Cerebellar cortex (tissue), 1 donor: ENCODE data around the gene SKIC3.

ENCODE experiments used
- DNase-seq: peaks from one replicate; pipeline ENCODE4 v3.0.0-alpha.2; 2015; ENCODE audit warnings: low spot score

Gene SKIC3

GRCh38 chr5:95554647-95555548 is at the start of gene SKIC3, which contains the start of gene ARSK:
Gene SKIC3, minus strand, starts transcription at chr5:95554977. Its CDS starts 7,827 bp downstream, at chr5:95547150.
Gene ARSK, plus strand, starts transcription at chr5:95555101. Its CDS starts 178 bp downstream, at chr5:95555279.
- DNase-seq, result peak; percentile 99

DNA sequence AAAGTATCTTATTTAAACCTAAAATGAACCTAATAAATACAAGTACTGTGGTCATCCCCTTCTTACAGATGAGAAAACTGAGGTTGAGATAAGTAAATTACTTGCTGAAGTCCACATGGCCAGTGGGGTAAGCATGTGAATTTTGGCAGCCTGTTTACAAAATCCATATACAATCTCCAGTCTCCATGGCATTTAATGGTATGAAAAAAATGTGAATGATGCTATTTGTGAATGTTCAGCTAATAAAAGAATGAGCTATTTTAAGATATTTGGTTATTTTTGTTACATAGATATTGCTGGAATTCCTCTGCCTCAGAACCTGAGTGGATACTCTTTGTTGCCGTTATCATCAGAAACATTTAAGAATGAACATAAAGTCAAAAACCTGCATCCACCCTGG is 45.8 kb upstream of the SKIC3 start:
- DNase-seq, result no peak

- no peak for DNase-seq
Observed at GRCh38 chr5:95599252-95599651, 44.5 kb upstream of the SKIC3 start.

DNA sequence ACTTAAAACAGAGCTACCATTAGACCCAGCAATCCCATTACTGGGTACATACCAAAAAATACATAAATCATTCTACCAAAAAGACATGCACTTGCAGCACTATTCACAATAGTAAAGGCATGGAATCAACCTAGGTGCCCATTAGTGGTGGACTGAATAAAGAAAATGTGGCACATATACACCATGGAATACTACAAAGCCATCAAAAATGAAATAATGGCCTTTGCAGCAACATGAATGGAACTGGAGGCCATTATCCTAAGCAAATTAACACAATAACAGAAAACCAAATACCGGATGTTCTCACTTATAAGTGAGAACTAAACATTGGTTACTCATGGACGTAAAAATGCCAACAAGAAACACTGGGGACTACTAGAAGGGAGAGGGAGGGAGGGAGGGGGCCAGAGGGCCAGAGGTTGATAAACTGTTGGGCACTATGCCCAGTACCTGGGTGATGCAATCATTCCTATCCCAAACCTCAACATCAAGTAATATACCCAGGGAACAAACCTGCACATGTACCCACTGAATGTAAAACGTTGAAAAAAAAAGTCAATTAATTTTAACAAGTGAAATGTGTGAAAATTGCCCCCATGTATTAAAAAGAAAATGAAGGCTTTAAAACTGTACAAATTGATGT is 40.6 kb upstream of the SKIC3 start:
- DNase-seq, result no peak

DNA sequence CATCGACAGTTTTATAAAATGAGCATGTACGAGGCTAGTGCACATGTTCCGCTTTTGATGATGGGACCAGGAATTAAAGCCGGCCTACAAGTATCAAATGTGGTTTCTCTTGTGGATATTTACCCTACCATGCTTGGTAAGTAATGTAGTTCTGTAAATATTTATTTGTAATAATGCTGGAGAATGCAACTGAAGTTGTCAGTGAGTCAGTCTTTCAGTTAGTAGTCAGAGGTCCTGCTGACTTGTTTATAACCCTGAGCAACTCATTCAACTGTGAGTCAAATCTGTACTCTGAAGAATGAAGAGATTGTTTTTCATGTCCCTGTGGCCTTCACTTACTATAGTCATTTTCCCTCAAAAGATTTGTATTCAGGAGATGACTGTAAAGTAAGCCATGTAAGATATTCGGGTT is 36.7 kb upstream of the SKIC3 start:
- DNase-seq, result no peak

DNA sequence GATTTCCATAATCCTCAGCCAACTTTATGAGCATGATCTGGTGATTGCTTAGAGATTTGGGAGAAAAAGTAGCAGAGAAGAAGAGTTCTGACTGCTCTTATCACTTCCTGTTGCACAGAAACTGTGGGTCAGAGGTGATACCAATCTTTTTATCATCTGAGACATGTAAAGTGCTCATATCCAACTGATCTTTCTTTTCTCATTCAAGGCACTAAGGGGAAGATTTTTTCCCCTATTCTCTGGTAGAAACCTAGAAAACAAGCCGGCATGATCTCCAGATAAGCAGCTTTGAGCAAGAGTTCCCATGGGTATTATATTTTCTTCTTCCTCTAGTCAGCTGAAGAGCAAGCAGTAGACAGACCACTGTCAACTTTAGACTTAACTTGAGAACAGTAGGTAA is 36.1 kb upstream of the SKIC3 start:
- DNase-seq, result no peak

GRCh38 chr5:95583992-95584391 is 29.2 kb upstream of the SKIC3 start:
- DNase-seq, result no peak

- no peak for DNase-seq
Observed at GRCh38 chr5:95581576-95581975, 26.8 kb upstream of the SKIC3 start.

- DNase-seq, result no peak
Observed at GRCh38 chr5:95572016-95572415, 17.2 kb upstream of the SKIC3 start.

DNA sequence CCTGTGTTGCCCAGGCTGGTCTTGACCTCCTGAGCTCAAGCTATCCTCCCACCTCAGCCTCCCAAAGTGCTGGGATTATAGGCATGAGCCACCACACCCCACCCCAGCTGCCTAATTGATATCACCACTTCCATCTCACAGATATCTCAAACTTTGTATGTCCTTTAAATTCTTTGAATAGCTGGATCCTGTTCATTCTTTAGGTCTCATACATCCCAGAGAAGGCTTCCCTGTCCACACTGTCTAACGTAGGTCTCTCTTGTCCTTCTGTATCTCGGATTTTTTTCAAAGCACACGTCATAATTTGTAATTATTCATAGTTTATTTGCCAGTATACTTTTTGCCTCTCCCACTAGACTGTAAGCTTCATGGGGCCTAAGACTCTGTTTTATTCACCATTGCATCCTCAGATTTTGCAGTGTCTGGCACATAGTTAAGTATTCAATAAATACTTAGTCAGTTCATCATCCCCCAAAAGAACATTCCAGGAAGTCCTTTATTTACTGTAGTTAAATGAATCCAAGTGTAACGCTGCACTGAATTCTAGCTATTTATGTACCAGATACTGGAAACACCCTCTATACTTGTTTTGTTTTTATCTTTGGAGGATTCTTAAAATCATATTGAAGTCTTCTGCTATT is 10.6 kb upstream of the SKIC3 start:
- DNase-seq, result no peak

DNA sequence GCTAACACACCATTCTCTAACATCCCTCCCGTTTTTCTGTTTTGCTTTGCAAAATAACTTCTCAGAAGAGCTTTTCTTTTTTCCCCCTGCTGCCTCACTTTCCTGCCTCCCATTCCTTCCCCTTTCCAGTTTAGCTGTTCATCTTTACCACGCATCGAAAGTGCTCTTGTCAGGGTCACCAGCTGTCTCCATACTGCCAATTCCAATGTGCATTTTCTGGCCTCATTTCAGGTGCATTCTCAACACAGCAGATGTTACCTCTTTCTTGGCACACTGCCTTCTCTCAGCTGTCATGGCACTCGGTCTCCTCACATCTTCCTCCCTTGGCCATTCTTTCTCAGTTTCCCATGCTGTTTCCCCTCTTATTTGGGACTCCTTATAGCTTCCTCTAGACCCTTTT is 9.7 kb upstream of the SKIC3 start:
- DNase-seq, result no peak

- DNase-seq, result no peak
Observed at GRCh38 chr5:95563367-95563766, 8.6 kb upstream of the SKIC3 start.

DNA sequence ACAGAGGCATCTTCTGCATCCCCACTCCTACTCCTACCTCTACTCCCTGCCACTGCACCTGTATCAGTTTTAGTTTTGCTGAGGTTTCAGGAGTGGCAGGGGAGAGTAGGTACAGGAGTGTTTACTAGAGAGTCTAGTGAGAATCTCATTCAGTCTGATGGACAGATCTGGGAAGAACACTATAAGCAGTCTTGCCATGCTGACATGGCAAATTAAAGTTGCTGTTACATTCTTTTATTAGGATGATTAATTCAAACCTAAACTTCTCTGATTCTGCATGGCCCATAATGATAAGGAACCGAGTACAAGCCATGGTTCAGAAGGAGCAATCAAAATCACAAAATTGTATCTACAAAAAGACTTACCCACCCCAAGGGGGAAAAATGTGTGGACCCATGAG is 7.5 kb upstream of the SKIC3 start:
- no peak for DNase-seq

- no peak for DNase-seq
Observed at GRCh38 chr5:95557841-95558240, 3.1 kb upstream of the SKIC3 start.

- DNase-seq, result no peak
Observed at GRCh38 chr5:95555553-95555952, 776 bp upstream of the SKIC3 start.

- DNase-seq, result no peak
Observed at GRCh38 chr5:95554331-95554646, 488 bp downstream of the SKIC3 start.

- DNase-seq, result no peak
Observed at GRCh38 chr5:95549030-95549429, 5.7 kb downstream of the SKIC3 start.

DNA sequence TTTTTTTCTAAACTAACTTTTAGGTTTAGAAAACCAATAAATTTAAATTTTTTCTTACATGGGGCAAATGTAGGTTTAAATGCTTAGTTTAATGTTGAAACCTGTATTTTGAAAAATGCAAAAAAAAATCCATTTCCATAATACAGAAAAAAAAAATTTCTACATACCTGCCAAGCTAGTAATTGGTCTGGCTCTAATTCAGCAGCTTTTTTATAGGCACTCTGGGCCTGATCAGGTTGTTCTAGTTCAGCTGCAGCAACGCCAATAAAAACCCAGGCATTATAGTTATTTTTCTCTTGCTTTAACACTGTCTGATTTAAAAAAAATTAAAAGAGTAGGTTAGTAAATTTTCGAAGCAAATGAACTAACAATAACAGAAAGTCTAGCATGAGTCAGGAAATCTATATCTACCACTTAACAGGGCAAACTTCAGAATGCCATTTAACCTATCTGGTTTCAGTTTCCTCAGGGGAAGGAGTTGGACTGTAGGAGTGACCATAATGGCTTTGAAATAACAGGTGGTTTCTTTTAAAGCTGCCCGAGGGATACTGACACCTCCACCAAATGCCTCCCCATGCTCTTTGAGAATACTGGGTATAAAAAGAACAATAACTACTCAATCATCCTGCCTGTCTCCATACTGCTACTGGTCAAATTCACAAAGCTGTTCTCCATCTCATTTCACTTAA is 11.6 kb downstream of the SKIC3 start:
- DNase-seq, result no peak

DNA sequence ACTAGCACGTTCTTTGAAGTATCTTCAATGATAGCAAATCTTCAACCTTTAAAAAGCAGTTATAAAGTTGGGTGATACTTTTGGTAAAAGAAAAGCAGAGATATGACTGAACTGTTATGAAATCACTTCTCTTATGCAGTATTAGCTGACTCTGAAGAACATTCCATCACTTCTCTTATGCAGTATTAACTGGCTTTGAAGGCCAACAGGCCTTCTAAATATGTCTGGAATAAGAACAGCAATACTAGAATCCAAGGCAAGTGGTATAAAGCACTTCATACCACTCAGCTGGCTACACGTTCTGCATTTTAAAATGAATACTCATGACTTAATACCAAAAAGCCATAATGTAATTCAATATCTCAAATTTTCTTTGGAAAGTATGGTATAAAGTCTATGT is 17.3 kb downstream of the SKIC3 start:
- DNase-seq, result no peak

DNA sequence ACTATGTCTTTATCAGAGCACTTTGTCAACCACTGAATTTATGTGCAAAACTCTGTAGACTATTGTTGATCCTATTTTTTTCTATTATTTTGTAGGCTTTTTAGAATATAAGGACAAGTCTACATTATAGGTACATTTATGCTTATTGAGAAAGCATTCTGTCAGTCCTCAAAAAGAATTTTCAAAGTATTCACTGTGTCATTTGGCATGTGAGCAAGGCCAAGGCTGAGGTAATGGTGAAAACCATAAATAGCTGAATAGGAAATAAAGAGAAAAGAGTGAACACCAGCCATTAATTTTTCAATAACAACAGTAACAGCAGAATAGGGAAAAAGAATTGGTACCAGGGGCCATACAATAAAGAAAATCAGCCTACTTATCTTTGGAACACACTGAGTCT is 21.0 kb downstream of the SKIC3 start:
- DNase-seq, result no peak

DNA sequence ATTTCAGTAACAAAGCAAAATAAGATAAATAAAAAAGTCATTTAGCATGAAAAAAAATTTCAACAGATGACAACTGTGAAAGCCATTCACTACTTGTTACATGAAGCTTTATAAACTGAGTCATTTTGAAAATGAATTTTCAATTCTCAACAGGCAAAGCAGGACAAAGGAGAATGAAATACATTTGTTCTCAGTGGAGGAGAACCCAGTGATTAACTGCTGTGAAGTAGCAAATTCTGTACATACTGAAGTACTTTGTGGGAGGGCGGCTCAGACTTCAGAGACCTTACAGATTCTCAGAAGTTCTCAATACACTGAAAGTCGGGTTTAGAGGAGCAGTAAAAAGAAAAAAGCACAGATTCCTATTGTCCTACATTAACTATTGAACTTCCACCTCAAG is 21.7 kb downstream of the SKIC3 start:
- DNase-seq, result no peak

- no peak for DNase-seq
Observed at GRCh38 chr5:95532415-95532814, 22.4 kb downstream of the SKIC3 start.

- no peak for DNase-seq
Observed at GRCh38 chr5:95531491-95531890, 23.3 kb downstream of the SKIC3 start.
